Stimulated activated CD4-positive, alpha-beta T cell treated with anti-CD3 and anti-CD28 coated beads, Interleukin-12 subunit alpha, Interleukin-12 subunit beta, amount 100 ng/mL, for 24 hours (primary cell): ENCODE measurements around the gene SRGAP3.

Experiments
- DNase-seq, 2 experiments: peaks; one replicate each; pipeline ENCODE4 v3.0.0-alpha.2; 2020; ENCODE audit warnings: low read depth in 2 of 2

SRGAP3 gene

GRCh38 chr3:9253327-9253726 is 3.9 kb upstream of the SRGAP3 start:
- no peak for DNase-seq

- DNase-seq: no peak
Observed at GRCh38 chr3:9251055-9251786, 1.8 kb upstream of the SRGAP3 start.

- DNase-seq: no peak
Observed at GRCh38 chr3:9250236-9250635, 790 bp upstream of the SRGAP3 start.

DNA sequence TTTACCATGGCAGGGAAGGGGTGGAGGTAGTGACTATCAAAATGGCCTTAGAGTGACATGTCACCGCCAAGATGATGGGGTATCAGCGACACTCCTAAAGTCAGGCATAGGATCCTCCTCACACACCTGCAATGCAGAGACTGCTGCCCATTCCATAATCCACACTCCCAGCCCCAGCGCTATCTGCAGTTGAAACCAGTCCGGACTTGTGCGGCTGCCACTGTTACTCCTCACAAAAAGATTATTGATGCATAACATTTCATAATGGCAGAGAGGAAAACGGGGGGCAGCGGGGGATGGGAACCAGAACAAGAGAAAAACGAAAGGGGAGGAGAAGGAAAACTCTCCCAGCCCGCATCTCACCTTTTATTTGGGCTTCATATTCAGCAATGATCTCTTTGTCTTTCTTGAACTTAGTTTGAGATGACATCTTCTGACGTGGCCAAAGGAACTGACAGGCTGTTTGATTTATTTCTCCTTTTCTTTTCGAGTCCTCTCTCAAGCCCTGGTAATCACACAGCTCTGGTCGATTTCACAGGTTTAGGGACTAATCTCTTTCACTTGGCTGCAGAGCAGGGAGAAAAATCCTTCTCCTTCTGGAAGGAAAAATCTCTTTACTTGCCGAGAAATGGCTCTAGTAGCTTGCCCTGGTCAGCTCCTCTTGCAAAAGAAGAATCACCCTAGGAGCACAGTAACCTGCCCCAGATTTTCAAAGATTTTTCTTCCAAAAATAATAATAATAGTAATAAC is 749 bp downstream of the SRGAP3 start:
- DNase-seq: no peak

GRCh38 chr3:9247941-9248521 is 1.4 kb downstream of the SRGAP3 start:
- DNase-seq: no peak

- DNase-seq: no peak
Observed at GRCh38 chr3:9247361-9247940, 2.0 kb downstream of the SRGAP3 start.

- DNase-seq: no peak
Observed at GRCh38 chr3:9246189-9246588, 3.3 kb downstream of the SRGAP3 start.

DNA sequence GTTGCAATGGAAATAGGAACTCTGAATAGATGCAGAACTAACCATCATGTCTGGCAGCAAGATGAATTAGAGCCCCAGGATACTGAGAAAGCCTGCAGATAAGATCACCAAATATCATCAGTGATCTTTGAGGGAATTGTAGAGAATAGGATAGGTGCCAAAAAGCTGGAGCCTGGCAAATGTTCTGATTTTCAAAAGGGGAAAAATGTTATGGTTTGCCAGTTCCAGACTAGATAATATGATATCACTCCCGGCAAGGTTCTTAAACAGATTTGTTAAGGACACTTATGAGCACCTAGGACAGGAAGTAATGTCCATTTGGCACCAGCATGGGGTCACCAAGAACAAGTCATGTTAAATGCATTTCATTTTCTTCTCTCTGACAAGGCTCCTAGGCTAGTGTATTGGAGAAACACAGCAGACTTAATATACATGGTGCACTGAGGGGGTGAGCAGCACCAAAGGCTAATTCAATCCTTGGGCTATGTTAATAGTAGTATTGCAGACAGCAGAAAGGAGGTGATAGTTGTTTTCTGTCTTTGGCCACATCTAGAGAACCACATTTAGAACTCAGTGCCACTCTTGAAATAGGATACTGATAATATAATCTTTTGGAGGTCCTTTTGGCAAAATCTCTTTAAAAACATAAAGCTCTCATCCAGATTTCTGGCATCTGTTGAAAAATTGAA is 4.8 kb downstream of the SRGAP3 start:
- no peak for DNase-seq

DNA sequence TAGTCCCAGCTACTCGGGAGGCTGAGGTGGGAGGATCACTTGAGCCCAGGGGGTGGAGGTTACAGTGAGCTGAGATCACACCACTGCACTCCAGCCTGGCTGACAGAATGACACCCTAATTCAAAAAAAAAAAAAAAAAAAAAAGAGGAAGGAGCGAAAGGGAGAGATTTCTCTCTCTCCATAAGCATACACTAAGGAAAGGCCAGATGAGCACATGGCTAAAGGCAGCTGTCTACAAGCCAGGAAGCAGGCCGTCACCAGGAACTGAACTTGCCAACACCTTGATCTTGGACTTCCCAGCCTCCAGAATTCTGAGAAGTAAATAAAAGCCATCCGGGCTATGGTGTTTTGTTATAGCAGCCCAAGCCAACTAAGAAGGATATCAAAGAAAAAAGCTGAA is 7.5 kb downstream of the SRGAP3 start:
- no peak for DNase-seq

- no peak for DNase-seq
Observed at GRCh38 chr3:9239680-9240079, 9.8 kb downstream of the SRGAP3 start.

DNA sequence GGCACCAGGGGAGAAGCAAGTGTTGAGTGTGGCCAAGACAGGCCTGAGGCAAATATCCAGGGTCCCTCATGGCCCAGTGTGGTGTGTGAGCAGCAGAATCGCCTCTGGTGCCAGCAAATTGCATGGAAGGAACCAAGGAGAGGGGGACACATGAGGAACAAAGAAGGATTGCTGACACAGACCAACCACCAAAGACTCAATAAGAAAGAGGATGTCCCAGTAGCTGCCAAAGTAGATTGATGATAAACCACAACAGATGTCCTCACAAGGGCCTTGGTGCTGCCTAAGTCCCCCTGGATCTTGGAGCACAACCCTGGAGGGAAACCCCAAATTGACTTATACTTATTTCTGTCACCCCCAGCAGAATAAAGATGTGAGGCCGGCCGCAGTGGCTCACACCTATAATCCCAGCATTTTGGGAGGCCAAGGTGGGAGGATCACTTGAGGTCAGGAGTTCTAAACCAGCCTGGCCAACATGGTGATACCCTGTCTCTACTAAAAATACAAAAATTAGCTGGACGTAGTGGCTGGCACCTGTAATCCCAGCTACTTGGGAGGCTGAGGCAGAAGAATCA is 10.6 kb downstream of the SRGAP3 start:
- no peak for DNase-seq

- no peak for DNase-seq
Observed at GRCh38 chr3:9238276-9238675, 11.2 kb downstream of the SRGAP3 start.

GRCh38 chr3:9233814-9234600 is 15.4 kb downstream of the SRGAP3 start:
- DNase-seq: no peak

DNA sequence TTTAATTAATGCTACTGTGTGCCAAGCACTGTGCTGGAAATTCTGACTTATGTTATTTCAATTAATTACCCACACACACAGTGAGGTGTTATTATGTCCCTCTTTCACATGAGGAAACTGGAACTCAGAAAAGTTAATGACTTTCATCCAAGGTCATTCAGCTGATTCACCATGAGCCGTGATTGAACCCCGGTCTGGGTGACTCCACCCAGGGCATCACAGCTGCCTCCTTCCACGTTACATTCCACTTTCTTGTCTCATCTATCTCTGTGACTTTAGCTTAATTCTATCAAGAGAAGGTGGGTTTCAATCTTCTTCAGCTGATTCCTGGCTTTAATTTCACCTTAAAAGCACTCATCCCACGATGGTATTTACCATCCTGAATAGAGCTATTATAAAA is 16.3 kb downstream of the SRGAP3 start:
- no peak for DNase-seq

GRCh38 chr3:9231937-9232336 is 17.5 kb downstream of the SRGAP3 start:
- no peak for DNase-seq

DNA sequence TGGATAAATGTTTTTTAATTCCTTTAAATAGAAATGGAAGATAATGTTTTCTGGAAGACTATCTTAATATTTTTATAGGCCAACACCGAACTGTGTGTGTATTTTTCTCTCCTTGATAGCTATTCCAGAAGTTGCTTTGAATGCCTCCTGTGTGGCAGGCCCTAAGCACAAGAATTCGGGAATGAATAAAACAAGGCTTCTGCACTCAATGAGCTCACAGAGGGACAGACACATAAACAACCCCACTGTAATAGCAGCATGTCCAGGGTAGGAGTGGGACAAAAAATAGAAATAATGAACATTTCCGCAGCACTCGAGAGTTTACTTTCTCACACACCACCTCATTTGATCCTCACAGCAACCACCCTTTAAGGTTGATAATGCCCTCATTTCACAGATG is 18.0 kb downstream of the SRGAP3 start:
- no peak for DNase-seq

- no peak for DNase-seq
Observed at GRCh38 chr3:9231006-9231405, 18.4 kb downstream of the SRGAP3 start.

- no peak for DNase-seq
Observed at GRCh38 chr3:9230596-9230995, 18.9 kb downstream of the SRGAP3 start.

DNA sequence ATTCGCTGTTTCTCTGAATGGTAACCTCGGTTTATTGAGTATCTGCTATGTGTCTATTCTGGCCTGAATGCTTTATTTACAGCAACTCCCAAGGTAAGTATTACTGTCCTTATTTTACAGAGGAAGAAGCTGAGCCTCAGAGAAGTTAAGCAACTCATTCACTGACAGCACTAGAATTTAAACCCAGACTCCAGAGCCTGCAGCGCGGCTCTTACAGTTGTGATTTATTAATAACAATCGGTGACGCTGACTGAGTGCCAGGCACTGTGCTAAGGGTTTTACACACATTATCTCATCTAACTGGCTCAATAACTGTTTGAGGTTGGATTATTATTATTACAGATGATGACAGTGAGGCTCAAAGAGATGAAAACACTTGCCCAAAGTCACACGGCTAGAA is 19.6 kb downstream of the SRGAP3 start:
- DNase-seq: no peak

DNA sequence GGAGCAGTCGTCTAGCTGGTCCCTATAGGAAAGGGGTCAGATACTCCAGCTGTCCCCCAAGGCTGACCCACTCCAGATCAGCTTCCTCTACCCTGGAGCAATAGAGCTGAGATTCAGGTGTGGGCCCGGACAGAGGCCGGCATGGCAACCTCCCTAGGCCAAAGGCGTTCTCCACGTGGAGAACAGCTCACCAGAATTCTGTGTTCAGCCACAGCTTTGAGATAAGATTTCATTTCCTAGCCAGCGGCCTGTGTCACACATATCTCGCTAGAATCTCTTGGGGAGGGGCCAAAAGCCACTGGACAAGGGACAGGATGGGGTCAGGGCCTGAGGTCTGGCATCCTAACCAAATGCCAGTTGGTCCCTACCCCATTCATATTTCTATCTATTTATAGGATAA is 20.1 kb downstream of the SRGAP3 start:
- DNase-seq: no peak

- DNase-seq: no peak
Observed at GRCh38 chr3:9226326-9226725, 23.1 kb downstream of the SRGAP3 start.
